GM21515 (cell line): ENCODE data around the gene TTC21A.

Experiments used
- ATAC-seq: cut with Tn5 transposase; IDR thresholded peaks from one replicate; pipeline ENCODE4 v1.9.1; 2021; ENCODE audit not compliant: unreplicated experiment

TTC21A gene

GRCh38 chr3:39136533-39137434 is 29.3 kb downstream of the TTC21A start:
- no peak for ATAC-seq

DNA sequence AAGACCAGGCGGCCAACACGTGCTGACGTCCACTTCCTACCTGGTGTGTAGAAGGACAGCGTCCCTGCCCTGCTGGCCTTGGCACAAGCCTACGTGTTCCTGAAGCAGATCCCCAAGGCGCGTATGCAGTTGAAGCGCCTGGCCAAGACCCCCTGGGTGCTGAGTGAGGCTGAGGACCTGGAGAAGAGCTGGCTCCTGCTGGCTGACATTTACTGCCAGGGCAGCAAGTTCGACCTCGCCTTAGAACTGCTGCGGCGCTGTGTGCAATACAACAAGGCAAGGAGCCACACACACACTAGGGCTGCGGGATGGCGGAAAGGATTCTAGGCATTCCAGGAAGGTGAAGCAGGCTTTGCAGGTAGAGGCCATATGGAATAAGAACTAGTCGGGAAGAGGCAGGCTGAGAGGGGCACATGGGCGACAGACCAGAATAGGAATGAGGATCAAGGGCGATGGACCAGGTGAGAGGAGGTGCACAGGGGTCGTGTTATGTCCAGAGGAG is 30.0 kb downstream of the TTC21A start:
- ATAC-seq, result no peak

DNA sequence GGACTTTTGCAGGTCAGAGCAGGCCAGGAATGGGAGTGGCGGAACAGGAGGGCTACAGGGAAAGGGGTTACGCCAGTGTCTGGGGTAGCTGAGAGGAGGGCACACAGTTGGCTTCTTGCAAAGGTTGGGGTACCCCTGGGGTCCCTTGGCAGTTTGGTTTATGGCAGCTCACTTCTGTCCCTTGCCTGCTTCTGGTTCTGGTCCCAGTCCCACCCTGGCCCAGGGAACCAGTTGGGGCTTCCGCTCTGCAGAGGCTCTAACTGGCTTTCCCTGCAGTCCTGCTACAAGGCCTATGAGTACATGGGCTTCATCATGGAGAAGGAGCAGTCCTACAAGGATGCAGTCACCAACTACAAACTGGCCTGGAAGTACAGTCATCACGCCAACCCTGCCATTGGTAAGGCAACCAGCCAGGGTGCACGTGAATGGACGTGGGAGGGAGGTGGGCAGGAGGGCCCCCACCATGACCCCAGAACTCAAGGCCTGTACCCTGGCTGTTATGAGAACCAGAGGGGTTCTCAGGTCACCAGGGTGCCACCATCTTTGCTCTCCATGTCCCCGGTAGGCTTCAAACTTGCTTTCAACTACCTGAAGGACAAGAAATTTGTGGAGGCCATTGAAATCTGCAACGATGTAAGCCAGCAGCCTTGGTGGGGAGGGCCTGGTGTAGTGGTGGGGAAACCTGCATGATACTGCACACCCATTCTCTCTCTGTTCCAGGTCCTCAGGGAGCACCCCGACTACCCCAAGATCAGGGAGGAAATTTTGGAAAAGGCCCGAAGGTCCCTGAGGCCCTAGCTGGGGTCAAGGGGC is 30.7 kb downstream of the TTC21A start:
- no peak for ATAC-seq

DNA sequence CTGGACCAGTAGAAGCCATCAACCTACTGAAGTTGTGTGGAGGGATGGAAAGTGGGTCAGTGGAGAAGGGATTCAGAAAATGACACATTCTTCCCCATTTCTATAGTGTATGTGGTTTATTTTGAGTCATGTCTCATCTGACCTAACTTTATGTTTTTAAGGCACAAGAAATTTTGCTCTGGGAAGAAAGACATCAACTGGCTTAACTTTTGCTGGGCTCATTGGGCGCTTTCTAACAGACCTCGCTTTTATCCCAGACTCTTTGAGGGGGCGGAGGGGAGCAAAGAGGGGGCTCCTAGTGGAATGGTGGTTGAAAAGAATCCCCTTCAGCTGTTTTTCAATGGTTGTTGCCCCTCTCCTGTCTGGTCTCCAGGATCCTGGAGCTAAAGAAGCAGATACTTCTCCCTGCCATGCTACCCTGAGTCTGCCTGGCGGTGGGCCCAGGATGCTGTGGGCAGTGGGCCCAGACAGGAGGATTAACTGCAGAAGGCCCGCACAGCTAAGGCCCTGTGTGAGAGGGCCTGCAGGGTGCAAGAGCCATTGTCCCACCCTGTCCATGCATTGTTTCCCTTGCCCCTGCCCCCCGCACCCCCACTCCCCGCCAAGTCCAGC is 31.4 kb downstream of the TTC21A start:
- ATAC-seq, result no peak

GRCh38 chr3:39139442-39139841 is 32.0 kb downstream of the TTC21A start:
- ATAC-seq, result no peak

DNA sequence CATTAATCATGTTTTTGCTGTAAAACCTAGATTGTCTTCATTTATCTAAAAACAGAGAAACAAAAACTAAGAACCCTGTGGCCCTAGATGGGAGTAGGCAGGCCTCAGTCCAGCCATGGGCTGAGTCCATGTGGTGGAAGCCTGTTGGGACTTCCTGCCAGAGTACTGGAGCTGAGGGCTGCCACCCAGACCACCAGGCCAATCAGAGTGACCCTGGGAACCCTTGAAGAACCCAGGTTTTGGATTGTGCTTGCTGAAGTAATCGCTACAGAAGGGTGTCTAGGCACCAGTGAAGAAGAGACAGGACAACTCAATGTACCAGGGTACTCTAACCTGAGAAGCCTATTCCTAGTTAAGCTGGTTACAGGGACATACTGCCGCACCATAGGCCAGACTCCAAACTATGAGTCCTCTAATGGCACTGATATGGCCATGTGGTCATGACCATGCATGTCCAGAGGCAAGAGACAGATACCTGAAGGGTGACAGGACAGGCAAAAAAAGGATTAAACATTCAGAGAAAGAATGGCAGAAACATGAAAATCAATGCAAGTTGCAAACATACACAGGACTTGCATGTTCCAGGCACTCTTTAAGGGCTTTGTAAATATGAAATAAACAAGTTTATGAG is 33.0 kb downstream of the TTC21A start:
- ATAC-seq, result no peak

- ATAC-seq, result no peak
These were observed 33.9 kb downstream of the TTC21A start for GRCh38 chr3:39141171-39141995.

DNA sequence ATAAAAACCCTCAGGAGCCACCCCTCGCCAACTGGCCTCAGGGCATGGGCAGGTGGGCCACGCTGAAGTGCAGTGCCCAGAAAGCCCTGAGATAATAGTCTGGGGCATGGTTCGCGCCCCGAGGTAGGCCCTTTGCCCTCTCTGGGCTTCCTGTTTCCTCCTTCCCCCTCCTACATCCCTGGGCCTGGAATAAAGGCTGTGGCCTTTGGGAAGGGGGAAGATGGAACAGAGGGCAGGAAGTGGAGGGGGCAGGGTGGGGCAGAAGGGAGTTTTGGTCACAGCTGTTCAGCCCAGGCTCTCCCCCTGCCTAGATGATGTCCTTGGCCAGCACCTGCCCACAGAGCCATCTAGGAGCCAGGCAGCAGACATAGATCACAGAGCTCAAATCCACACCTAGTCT is 34.6 kb downstream of the TTC21A start:
- ATAC-seq, result no peak

- no peak for ATAC-seq
These were observed 35.8 kb downstream of the TTC21A start for GRCh38 chr3:39143051-39143885.

GRCh38 chr3:39144095-39144747 is 36.7 kb downstream of the TTC21A start:
- ATAC-seq, result no peak

DNA sequence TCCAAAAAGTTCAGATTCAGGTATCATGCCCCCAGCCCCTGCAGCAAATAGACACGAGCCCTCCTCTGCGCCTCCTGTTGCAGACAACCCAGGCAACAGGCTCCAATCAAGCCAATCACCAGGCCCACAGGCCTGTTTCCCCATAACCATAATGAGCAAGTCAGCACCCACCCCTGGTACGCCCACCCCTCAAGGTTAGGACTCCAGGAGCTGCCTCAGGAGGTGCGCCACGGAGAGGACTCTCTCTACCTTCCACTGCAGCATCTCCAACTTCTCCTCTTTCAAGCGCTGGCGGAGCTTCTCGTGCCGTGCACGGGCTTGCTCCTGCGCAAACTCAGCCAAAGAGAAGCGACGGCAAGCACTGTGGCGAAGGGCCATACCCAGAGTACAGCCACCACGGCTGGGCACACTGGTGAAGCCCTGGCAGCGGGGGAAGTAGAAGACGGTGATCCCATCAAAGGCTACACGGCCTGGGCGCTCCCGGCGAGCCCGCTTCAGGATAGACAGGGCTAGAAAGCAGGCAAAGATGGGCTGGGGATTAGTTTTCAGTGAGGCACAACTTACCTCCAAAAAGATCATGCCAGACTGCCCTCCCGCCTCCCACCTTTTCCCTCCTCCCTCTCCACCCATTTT is 37.4 kb downstream of the TTC21A start:
- ATAC-seq, result no peak

- no peak for ATAC-seq
These were observed 38.6 kb downstream of the TTC21A start for GRCh38 chr3:39146083-39146501.

DNA sequence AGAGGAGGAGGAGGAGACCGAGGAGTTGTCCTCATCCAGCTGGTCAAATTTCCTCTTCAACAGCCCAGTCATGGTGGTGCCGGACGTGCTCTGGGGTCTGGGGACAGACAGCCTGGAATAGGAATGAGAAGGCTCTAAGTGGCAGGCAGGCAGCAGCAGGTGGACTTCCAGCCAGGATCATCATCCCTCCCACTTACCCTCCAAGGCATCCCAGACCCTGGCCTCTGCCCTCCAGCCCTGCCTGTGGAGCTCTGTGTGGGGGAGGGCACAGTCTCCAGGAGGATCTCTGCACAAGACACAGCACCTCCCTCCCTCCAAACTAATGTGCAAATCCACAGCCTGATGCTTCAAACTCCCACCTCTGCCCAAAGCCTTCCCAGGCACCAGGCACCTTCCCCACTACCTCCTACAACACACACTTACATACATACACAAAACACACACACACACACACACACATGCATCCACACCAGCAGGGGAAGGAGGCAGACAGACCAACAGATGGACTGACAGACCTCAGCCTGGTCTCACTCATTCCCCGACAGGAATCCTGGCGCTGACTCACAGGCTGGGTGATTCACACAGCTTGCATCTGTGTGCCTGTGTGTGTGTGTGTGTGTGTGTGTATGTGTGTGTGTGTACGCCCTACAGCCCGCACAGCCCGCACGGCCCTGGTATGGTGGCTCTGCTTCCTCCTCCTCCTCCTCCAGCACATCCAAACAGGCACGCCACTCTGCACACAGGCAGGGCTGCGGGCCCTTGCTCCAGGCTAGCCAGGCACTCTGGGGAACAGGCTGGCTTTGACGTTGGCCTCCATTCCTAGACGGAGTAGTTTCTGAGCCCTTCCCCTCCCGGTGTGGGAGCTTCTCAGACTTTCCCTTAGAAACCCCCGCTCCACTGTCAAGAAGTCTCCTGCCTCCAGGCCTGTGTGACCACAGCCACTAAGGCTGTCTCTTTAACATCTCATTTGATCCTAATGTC is 39.4 kb downstream of the TTC21A start:
- peak; percentile 10 for ATAC-seq

GRCh38 chr3:39147711-39148434 is 40.4 kb downstream of the TTC21A start:
- ATAC-seq, result peak; percentile 30

GRCh38 chr3:39148435-39149058 is 41.1 kb downstream of the TTC21A start:
- no peak for ATAC-seq

- ATAC-seq, result no peak
These were observed 41.6 kb downstream of the TTC21A start for GRCh38 chr3:39149059-39149455.
